NCI-H146 treated with DMSO at 0.1 percent for 48 hours (cell line): ENCODE measurements around the gene KDF1.
"Not testable (repeated sequence)": the region's sequence is repeated elsewhere in the genome, so short reads cannot be mapped to it uniquely, and the experiment has no call there.

Experiments
- DNase-seq: peaks from one replicate; lab custom pipeline; 2025; ENCODE audit not compliant: unreplicated experiment; lab: John Stamatoyannopoulos, UW

Gene KDF1

DNA sequence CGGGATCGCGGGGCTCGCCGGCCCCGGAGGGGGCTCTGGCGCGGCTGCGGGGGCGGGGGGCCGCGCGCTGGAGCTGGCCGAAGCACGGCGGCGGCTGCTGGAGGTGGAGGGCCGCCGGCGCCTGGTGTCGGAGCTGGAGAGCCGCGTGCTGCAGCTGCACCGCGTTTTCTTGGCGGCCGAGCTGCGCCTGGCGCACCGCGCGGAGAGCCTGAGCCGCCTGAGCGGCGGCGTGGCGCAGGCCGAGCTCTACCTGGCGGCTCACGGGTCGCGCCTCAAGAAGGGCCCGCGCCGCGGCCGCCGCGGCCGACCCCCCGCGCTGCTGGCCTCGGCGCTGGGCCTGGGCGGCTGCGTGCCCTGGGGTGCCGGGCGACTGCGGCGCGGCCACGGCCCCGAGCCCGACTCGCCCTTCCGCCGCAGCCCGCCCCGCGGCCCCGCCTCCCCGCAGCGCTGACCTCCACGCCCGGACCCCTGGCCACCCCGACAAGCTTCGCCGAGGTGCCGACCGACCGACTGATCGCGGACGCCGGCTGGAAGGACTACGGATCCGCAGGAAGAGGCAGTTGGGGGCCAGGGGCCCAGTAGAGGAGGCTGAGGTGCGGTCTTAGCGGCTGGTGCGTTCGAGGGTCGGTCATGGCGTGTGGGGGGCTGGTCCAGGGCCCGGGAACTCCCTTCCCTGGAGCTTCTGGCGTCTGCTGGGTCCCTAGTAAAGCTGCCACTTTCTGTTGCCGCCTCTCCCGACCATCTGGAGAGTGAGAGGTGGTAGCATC is 33.9 kb upstream of the KDF1 start:
- DNase-seq = no peak

DNA sequence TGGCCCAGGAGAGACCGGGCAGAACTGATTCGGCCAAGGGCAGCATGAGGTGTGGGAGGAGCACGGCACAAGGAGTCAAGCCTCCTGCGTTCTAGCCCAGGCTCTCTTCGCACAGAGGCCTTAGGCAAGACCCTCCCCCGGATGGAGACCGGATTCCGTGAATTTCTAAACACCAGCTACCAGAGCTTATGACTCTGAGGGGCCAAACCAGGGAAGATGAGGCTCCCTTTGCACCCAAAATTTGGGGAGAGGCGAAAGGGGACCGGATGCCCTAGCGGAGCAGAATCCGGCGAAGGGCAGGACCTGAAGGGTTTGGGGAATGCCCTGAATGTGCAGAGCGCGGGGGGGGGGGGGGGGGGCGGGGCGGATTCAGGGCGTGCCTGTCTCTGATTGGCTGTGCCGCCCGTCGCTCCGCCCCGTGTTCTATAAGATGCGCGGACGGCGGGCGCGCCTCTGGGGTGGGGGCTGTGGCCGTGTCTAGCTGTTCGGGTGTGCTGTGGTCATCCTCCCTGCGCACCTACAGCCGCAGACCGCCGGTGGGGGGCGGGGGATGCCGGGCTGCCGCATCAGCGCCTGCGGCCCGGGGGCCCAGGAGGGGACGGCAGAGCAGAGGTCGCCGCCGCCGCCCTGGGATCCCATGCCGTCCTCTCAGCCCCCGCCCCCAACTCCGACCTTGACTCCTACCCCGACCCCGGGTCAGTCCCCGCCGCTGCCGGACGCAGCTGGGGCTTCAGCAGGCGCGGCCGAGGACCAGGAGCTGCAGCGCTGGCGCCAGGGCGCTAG is 33.2 kb upstream of the KDF1 start, which contains the start of gene TRNP1:
TSS of gene TRNP1 (plus strand) at position 456 of the 783 bp plus-strand sequence. CDS start at position 551, 95 bp downstream.
- DNase-seq = peak; percentile 63

DNA sequence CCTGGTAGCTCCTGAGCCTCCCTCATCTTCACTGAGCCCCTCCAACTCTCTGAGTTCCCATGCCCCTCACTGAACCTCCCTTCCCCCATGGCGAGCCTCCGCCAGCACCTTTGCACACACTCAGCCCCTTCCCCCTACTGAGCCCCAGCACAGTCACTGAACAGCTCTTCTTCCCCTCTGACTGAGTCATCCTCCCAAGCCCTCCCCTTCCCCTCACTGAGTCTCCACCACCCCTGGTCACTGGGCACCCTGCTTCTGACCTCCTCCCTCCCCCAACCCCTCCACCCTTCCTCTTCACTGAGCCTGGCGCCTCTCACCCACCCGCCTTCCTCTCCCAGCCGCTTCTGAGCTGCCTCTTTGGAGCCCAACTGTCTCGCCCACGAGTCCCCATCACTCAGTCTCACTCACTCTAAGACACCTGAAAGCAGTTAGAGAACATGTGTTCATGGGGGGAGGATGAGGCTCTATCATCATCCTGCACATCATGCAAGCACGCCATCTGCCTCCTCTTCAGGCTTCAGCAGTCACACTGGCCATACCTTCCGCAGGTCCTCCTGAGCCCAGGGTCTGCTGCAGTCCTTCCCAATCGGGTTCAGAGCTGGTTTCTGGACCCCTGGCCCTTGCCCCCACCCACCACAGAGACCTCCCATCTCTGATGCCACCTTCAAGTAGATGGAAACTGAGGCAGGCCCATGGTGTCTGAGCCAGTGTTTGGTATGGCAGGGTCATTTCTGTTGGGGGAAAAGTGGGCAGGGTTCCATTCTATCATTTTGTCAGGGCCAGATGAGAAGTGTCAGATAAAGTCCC is 31.2 kb upstream of the KDF1 start:
- DNase-seq = no peak

DNA sequence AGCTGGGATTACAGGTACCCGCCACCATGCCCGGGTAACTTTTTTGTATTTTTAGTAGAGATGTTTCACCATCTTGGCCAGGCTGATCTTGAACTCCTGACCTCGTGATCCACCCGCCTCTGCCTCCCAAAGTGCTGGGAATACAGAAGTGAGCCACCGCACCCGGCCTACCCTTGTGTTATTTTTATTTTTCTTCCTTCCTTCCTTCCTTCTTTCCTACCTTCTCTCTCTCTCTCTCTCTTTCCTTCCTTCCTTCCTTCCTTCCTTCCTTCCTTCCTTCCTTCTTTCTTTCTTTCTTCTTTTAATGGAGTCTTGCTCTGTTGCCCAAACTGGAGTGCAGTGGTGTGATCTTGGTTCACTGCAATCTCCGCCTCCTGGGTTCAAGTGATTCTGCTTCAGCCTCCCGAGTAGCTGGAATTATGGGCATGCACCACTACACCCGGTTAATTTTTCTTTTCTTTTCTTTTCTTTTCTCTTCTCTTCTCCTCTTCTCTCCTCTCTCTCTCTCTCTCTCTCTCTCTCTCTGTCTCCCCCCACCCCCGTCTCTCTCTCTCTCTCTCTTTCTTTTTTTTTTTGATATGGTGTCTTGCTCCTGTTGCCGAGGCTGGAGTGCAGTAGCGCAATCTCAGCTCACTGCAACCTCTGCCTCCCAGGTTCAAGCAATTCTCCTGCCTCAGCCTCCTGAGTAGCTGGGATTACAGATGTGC is 29.3 kb upstream of the KDF1 start:
- not testable (repeated sequence) for DNase-seq

DNA sequence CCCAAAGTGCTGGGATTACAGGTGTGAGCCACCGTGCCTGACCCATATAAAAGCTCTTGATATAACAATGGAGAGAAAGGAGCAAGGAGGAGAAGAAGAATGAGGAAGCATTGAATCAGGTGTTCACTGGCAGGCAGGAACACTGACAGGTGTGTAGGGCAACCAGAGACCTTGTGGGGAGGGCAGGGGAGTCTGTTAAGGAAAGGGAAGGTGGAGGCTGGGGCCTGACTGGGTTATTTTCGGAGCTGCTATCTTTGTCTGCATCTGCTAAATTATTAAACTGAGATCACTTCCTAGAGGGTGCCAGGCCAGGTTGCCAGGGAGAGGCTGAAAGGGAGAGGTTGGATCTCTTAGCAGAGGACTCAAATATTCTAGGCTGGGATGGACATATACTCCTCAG is 26.4 kb upstream of the KDF1 start:
- DNase-seq = no peak

DNA sequence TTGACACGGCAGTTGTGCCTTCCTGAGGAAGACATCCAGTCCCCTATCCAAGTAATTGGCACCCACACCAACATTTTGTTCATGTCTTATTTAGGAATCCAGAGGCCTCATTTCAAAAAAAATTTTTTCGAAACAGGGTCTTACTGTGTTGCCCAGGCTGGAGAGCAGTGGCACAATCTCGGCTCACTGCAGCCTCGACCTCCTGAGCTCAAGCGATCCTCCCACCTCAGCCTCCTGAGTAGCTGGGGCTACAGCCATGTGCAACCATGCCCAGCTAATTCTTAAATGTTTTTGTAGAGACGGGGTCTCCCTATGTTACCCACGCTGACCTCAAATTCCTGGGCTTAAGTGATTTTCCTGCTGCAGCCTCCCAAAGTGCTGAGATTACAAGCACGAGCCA is 24.0 kb upstream of the KDF1 start:
- DNase-seq = no peak

DNA sequence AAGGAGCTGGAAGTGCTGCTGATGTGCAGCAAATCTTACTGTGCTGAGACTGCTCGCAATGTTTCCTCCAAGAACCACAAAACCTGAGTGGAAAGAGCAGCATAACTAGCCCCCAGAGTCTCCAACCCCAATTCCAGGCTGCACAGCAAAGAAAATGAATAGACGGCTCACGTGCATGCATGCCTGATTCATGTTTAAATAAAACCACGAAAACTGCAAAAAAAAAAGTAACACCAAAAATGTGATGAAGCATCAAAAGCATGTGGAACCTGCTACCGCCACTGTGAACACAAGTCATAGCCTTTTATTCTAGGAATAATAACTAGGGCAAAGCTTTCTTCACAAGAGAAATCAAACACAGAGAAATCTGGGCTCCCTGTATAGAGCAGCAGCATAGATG is 23.6 kb upstream of the KDF1 start:
- DNase-seq = no peak

DNA sequence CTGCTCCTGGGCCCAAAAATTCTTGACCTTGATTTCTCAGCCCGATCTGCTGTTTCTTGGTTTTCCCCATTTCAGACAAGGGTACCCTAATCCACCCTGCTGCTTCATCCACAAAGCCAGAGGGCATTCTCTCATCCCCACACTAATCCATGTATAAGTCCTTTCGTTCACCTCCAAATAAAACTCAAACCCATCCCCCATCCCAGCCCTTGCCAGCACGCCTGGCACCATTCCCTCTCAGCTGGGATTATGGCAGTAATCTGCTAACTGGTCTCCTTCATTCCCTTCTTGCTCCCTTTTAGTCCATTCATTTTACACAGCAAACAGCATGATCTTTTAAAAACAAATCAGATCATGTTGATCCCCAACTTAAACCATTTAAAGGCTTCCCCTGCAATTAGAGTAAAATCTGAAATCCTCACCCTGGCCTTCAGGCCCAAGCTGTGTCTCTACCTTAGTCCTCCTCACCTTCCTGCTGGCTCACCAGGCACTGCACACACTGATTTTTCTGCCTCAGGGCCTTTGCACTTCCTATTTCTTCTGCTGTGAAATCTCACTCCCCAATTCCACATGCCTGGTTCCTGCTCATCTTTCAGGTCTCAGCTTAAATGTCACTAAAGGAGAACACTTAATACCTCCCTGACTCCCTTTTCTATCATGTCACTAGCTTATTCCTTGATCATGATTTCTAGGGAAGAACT is 21.0 kb upstream of the KDF1 start:
- DNase-seq = no peak

DNA sequence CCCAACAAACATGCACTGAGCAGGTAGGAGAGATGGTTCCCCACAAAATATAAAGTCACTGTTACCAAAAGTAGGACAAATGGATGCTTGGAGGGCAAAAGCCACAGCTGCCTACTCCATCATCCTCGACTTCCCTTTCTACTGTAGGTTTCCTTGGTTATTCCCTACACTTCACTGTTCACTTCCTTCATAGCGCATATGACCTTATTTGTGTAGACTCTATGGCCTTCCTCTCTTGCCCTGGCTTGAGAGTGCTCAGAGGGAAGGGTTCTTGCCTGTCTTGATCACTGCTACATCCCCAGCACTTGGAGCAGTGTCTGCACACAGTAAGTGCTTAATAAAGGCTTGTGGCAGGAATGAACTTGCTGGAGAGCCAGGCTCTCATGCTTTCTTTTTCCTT is 18.6 kb upstream of the KDF1 start:
- no peak for DNase-seq

DNA sequence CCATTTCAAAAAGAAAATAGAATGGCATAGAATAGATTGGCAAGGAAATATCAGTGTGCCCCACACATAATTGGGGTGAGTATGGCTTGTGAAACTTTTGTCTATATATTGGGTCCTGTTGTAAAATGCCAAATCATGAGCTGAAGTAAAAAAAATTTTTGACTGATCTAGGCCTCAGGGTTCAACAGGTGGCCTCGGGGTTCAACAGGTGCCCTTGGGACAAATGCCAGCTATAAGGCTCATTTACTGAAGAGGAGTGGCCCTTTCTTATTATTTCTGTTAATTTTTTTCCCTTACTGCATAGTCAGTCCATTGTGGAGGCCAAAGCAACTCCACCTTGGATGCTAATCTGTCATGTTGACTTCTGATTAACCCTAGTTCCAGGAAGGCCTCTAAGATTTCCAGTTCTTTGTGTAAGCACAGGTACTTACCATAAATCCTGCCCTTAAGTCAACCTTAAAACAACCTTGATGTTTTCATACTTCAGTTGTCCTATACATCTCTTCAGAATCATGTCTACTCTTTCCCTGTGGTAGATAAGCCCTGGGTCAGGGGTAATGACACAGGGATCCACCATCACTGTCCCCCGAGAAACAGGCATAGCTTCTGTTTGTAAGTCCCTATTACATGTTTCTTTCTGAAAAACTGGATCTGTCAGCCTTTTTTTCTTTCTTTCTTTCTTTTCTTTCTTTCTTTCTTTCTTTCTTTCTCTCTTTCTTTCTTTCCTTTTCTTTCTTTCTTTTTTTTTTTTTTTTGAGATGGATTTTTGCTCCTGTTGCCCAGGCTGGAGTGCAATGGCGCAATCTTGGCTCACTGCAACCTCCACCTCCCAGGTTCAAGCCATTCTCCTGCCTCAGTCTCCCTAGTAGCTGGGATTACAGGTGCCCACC is 16.6 kb upstream of the KDF1 start:
- DNase-seq = no peak

DNA sequence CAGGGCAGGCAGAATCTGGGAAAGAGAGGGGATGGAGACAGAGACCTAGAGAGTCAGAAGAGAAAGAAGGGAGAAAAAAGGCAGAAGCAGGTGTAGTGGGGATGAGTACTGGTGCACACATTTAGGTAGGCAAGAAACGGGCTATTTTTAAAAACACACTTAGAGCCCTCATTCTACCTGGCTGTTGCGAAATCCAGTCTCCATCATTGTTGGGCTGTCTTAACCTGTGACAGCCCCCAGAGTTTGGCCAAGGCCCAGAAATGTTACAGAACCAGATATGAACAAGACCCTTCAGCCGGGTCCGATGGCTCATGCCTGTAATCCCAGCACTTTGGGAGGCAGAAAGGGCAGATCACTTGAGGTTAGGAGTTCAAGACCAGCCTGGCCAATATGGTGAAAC is 12.6 kb upstream of the KDF1 start:
- DNase-seq = no peak

DNA sequence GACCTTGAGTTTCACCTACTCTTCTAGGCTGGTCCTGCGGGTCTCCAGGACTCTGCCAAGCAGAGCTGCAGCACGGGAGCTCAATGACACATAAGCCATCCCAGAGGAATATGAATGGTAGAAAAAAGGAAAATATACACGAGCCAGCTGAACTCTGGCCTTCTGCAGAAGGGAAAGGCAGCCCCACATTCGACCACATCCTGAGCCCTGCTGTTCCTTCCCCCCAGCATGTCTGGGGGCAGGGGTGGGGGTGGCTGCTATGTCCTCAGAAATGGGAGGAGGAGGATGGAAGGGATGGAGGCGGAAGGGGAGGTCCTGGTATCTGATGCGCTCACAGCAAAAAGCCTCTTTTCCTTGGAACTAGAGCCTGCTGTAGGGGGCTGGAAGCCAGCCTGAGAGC is 12.1 kb upstream of the KDF1 start:
- no peak for DNase-seq

DNA sequence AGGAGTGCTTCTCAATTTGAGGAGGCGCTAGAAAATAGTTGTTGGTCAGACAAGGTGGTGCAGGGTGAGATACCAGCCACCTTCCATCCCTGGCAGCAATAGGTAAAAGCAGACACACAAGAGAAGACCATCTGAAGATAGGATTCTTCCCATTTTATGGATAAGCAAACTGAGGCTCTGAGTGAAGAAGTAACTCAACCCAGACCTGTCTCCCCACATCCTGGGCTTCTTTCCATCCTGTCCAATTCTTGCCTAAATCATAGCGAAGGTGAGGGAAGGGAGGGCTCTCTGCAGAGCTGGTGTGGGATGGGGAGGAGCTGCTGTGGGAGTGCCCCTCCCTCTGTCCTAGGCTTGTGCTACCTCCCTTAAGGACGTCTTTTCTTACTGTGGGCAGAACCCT is 11.3 kb upstream of the KDF1 start:
- no peak for DNase-seq

DNA sequence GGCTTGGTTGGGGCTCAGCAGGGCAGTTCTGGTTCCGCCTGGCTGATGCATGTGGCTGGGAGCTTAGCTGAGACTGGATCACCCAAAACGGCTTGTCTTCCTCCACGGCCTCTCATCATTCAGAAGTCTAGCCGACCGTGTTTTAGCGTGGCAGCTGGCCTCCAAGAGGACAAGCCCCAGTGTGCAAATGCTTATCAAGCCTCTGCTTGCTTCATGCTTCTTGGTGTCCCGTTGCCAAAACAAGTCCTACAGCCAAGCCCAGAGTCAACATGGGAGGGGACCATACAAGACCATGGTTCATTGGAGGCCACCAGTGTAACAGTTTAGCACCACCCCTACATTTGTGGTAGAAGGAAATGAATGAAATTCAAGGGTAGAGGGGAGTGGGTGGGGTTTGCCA is 10.5 kb upstream of the KDF1 start:
- DNase-seq = no peak

DNA sequence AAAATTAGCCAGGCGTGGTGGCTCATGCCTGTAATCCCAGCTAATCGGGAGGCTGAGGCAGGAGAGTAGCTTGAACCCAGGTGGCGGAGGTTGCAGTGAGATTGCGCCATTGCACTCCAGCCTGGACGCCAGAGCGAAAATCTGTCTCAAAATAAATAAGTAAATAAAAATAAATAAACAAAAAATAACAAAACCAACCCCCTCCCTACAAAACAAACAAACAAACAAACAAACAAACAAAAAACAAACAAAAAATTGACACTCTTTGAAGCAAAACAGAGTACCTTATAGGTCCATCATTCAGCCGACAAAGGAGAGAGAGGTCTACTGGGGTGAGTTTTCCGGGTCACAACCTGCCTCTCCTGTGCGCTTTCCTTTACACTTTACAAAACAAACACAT is 5.4 kb upstream of the KDF1 start:
- DNase-seq = no peak

DNA sequence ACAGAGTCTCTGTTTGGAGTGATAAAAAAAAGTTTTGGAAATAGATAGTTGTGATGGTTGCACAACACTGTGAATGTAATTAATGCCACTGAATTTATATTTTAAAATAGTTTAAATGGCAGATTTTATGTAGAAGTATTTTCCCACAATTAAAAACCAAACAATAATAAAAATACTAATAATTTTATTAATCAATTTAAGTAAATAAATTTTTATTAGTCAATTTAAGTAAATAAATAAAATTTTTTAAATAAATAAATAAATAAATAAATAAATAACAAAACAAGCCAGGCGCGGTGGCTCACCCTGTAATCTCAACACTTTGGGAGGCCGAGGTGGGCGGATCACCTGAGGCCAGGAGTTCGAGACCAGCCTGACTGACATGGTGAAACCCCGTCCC is 4.9 kb upstream of the KDF1 start:
- DNase-seq = no peak

DNA sequence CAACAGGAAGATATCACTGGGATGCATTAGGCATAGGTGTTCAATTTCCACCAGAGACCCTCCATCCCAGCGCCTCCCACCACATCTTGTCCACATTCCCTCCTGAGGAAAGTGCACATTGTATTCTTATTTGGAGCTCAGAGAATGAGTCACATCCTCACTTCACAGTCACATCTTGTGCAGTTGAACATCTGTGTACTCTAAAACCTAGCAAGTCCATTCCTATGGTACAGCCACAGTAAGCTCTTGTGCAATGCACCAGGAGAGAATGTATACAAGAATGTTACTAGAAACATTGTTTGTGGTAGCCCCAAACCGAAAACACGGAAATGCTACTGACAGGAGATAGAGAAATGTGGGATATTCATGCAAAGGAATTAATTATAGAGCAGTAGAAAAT is 1.6 kb upstream of the KDF1 start:
- DNase-seq = no peak

DNA sequence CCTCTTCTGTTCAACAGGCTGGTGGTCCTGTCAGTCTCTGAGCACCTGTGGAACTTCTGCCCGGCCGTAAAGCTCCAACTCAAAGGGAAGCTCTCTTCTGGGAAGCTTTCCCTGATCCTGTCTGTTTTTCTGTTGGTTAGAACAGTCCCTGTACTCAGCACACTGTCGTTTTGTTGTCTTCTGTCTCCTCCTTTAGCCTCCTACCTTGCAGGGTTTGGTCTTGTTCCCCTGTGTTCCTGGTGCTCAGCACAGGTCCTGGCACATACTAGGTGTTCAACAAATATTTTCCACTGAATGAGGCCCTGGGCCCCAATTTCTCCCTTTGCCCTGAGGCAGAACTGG is 328 bp upstream of the KDF1 start:
- no peak for DNase-seq

DNA sequence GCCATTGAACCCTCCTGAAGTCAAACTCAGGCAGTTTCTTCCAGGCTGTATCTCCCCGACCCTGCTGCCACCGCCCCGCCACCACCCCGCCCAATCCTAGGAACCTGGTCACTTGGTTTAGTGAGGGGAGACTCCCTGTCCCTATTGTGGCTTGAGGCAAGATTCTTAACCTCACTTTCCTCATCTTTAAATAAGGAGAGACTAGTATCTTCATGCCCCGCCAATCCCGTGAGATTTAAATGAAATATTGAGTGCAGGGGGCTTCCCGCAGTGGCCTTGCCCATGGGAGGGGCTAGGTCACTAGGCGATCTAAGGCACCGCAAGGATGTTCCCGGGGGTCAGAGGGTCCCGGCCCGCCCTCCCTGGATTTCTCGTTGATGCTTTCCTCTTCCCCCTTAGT is 998 bp downstream of the KDF1 start:
- DNase-seq = no peak

DNA sequence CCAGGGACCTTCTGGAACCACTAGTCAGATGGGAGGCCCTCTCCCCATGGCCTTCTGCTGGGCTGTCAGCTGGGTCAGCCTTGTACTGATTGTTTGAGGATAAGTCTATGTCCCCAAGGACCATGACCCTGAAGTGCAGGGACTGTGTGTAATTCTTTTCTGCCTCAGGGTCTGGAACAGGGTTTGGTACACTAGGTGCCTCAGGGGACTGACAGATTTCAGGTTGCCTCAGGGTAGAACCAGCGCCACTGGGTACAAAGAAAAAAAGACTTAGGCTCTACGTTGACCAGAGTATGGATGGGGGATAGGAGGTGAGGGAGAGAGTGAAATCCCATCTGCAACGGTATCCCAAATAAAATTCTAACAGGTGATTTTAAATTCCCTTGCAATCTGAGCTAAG is 3.0 kb downstream of the KDF1 start:
- DNase-seq = no peak
